Panc1 (cell line): ENCODE data around the gene ZMYM5. TPM values are rescaled to one million over a fixed set of nuclear protein-coding genes. Genes with fewer than 3 reads are reported as not detected.

Source experiments
- ATAC-seq: fragments of 200-7000 bp; cut with Tn5 transposase; 2 replicates; pipeline ENCODE4 v1.9.1; 2020; ENCODE audit warnings: mild to moderate bottlenecking, moderate library complexity
- BruUV-seq: library from RNA; stranded (reverse); fragments of 400-500 nt; replicated peaks from 2 replicates; lab custom pipeline; 2021; lab: Mats Ljungman, UMichigan
- CTCF ChIA-PET: fragments of 300-600 bp; sonication (Branson Sonifier 250); formaldehyde crosslinking; loops from one replicate; lab custom pipeline; 2022; ENCODE audit warnings: antibody characterized with exemption; lab: Charles Lee
- POLR2A ChIA-PET: fragments of 300-600 bp; sonication (Branson Sonifier 250); formaldehyde crosslinking; loops from one replicate; lab custom pipeline; 2022; ENCODE audit warnings: antibody characterized with exemption; lab: Charles Lee
- DNase-seq: peaks from one replicate; pipeline ENCODE4 v3.0.0-alpha.2; 2010; ENCODE audit warnings: low read depth, low spot score
- H3K27ac ChIP-seq: 2 replicates; pipeline ENCODE4 v1.5.1; 2011; ENCODE audit warnings: mild to moderate bottlenecking, low read length, inconsistent platforms
- H3K27me3 ChIP-seq: fragments of 200-500 bp; sonication (Bioruptor generic); 2 replicates; pipeline ENCODE4 v1.6.0; 2014; ENCODE audit warnings: low read length, inconsistent platforms; ENCODE audit not compliant: control insufficient read depth, insufficient read depth
- H3K36me3 ChIP-seq: fragments of 200-500 bp; sonication (Bioruptor generic); 2 replicates; pipeline ENCODE4 v1.5.1; 2014; ENCODE audit warnings: inconsistent platforms, mild to moderate bottlenecking, low read length, moderate library complexity; ENCODE audit not compliant: control insufficient read depth, insufficient read depth
- H3K4me1 ChIP-seq: 2 replicates; pipeline ENCODE4 v1.5.1; 2011; ENCODE audit warnings: inconsistent platforms, mild to moderate bottlenecking, low read length, moderate library complexity; ENCODE audit not compliant: control insufficient read depth, insufficient read depth
- H3K4me3 ChIP-seq, 2 experiments: 2 replicates each; pipeline ENCODE4 v1.5.1; 2011 to 2012; ENCODE audit warnings: low read depth in 2 of 2, low read length in 2 of 2, mild to moderate bottlenecking in 2 of 2, inconsistent platforms in 1 of 2, moderate library complexity in 1 of 2
- H3K9me3 ChIP-seq: fragments of 200-500 bp; sonication (Bioruptor generic); 2 replicates; pipeline ENCODE4 v1.5.1; 2014; ENCODE audit warnings: low read depth, mild to moderate bottlenecking, inconsistent platforms, low read length, moderate library complexity; ENCODE audit not compliant: control insufficient read depth, insufficient read depth
- POLR2AphosphoS5 ChIP-seq: IDR thresholded peaks from 2 replicates; pipeline ENCODE4 v1.6.1; 2012; ENCODE audit warnings: mild to moderate bottlenecking, low read depth, low read length, moderate library complexity
- SIN3A ChIP-seq: IDR thresholded peaks from 2 replicates; pipeline ENCODE4 v1.6.1; 2012; ENCODE audit warnings: low read depth, mild to moderate bottlenecking, low read length, moderate library complexity, borderline replicate concordance; ENCODE audit not compliant: insufficient read depth
- TCF7L2 ChIP-seq: IDR thresholded peaks from 2 replicates; pipeline ENCODE4 v1.6.1; 2011; ENCODE audit warnings: mild to moderate bottlenecking, low read depth, low read length, inconsistent platforms
- in situ Hi-C: cut with HindIII; loops from 2 replicates; pipeline ENCODE4 v1.10.0; 2016; ENCODE audit warnings: low sequenced_read_pairs, low pct_unique_long_range_greater_than_20kb
- intact Hi-C: fragments of 100-400 bp; cut with micrococcal nuclease; formaldehyde crosslinking; loops from one replicate; pipeline ENCODE4 v1.10.0; 2022; ENCODE audit not compliant: unreplicated experiment
- total RNA-seq: library from RNA; stranded (reverse); gene quantifications from one replicate; pipeline ENCODE4 v1.2.1, GENCODE V29; 2021; ENCODE audit not compliant: unreplicated experiment
- TF ChIP-seq, protein P1 (sequence below), 2 experiments: IDR thresholded peaks; 2 replicates each; pipeline ENCODE4 v1.6.1; 2011 to 2012; ENCODE audit warnings: low read depth in 2 of 2, control low read depth in 1 of 2, low read length in 1 of 2, mild to moderate bottlenecking in 1 of 2, moderate library complexity in 1 of 2; ENCODE audit not compliant: insufficient read depth in 1 of 2
- TF ChIP-seq, protein P2 (sequence below): fragments of 450-650 bp; IDR thresholded peaks from 2 replicates; pipeline ENCODE4 v1.5.1; 2017; ENCODE audit warnings: mild to moderate bottlenecking

The ZMYM5 gene
- total RNA-seq, 1 experiment from 2014 or later: 11.8 TPM

DNA sequence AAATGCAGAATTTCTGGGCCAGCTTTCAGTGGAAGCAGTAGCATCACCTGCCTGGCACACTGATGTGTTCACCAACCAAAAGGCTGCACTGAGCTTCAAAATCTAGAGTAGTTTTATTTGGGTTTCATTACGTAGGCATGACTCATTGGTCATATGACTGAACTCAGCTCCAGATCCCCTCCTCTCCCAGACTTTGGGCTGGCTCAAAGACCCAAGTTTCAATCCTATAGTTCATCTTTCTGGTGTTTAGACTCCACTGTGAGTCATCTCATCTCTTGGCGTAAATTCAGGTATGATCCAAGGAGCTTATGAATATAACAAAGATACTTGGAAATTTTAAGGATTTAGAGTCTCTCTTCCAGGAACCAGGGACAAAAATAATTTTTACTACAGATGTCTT lies 17.7 kb downstream of the ZMYM5 start:
- Histone ChIP-seq H3K9me3 (no peaks in the 10 kb centered on the region), H3K36me3 (no peaks in the 10 kb centered on the region; the same call in 1 of the 2 replicates), H3K4me3 (no peak overlapping the region), H3K27ac (no peak overlapping the region), H3K4me1 (peaks cover 8% of the 10 kb centered on the region), H3K27me3 (no peaks in the 10 kb centered on the region)
- intact Hi-C loops: no loop called here
- in situ Hi-C loops: no loop called here
- TF ChIP-seq POLR2AphosphoS5: no peak
- TF ChIP-seq, protein P1, sequence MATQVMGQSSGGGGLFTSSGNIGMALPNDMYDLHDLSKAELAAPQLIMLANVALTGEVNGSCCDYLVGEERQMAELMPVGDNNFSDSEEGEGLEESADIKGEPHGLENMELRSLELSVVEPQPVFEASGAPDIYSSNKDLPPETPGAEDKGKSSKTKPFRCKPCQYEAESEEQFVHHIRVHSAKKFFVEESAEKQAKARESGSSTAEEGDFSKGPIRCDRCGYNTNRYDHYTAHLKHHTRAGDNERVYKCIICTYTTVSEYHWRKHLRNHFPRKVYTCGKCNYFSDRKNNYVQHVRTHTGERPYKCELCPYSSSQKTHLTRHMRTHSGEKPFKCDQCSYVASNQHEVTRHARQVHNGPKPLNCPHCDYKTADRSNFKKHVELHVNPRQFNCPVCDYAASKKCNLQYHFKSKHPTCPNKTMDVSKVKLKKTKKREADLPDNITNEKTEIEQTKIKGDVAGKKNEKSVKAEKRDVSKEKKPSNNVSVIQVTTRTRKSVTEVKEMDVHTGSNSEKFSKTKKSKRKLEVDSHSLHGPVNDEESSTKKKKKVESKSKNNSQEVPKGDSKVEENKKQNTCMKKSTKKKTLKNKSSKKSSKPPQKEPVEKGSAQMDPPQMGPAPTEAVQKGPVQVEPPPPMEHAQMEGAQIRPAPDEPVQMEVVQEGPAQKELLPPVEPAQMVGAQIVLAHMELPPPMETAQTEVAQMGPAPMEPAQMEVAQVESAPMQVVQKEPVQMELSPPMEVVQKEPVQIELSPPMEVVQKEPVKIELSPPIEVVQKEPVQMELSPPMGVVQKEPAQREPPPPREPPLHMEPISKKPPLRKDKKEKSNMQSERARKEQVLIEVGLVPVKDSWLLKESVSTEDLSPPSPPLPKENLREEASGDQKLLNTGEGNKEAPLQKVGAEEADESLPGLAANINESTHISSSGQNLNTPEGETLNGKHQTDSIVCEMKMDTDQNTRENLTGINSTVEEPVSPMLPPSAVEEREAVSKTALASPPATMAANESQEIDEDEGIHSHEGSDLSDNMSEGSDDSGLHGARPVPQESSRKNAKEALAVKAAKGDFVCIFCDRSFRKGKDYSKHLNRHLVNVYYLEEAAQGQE (IDR thresholded peaks at IDR 0.05; ENCODE audit: insufficient read depth in 1 of 2, low read depth in 2 of 2, low read length in 1 of 2): no peak
- no peak for TF ChIP-seq TCF7L2
- TF ChIP-seq SIN3A: no peak
- TF ChIP-seq, protein P2, sequence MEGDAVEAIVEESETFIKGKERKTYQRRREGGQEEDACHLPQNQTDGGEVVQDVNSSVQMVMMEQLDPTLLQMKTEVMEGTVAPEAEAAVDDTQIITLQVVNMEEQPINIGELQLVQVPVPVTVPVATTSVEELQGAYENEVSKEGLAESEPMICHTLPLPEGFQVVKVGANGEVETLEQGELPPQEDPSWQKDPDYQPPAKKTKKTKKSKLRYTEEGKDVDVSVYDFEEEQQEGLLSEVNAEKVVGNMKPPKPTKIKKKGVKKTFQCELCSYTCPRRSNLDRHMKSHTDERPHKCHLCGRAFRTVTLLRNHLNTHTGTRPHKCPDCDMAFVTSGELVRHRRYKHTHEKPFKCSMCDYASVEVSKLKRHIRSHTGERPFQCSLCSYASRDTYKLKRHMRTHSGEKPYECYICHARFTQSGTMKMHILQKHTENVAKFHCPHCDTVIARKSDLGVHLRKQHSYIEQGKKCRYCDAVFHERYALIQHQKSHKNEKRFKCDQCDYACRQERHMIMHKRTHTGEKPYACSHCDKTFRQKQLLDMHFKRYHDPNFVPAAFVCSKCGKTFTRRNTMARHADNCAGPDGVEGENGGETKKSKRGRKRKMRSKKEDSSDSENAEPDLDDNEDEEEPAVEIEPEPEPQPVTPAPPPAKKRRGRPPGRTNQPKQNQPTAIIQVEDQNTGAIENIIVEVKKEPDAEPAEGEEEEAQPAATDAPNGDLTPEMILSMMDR: no peak
- TSS peak; percentile 24 for BruUV-seq
- POLR2A ChIA-PET: interaction anchor here (0.6 kb wide), 1 partner anchor 55 kb away, joined by 9 read pairs; no protein-coding TSS in a partner anchor
- ATAC-seq (0 out of 2 replicates have a peak, but pooled peaks have one; percentile 62), DNase-seq (peak; percentile 77)
- CTCF ChIA-PET: interaction anchor here (0.6 kb wide), 1 partner anchor 82 kb away, joined by 3 read pairs; no protein-coding TSS in a partner anchor

DNA sequence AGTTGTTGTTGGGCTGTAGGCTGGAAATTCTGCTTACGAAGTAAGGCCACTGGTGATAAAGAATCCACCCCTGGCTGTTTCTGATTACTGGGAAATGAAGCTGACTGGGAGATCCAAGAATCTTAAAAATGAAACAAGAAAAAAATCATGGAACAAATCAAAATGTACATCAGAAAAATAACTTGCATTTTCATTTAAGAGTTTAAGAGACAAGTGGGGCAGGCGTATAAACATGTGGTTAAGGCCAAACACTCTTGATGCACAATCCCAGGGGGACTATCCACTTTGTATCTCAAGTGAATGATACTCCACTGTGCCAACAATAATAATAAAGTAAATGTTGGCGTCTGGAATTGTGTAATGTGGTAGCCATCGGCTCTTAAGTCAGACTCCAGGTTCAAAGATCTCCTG lies 24.6 kb downstream of the ZMYM5 start:
- POLR2A ChIA-PET: no interaction called here
- in situ Hi-C loops (no loop called here), intact Hi-C loops (no loop called here)
- no peak for DNase-seq
- Histone ChIP-seq H3K27me3 (no peaks in the 10 kb centered on the region), H3K36me3 (peaks cover 8% of the 10 kb centered on the region; the same call in 1 of the 2 replicates), H3K27ac (no peak overlapping the region), H3K9me3 (no peaks in the 10 kb centered on the region), H3K4me3 (no peak overlapping the region), H3K4me1 (no peaks in the 10 kb centered on the region)
- BruUV-seq: no TSS peak
- CTCF ChIA-PET: no interaction called here
- no peak for ATAC-seq
- no peak for TF ChIP-seq POLR2AphosphoS5

DNA sequence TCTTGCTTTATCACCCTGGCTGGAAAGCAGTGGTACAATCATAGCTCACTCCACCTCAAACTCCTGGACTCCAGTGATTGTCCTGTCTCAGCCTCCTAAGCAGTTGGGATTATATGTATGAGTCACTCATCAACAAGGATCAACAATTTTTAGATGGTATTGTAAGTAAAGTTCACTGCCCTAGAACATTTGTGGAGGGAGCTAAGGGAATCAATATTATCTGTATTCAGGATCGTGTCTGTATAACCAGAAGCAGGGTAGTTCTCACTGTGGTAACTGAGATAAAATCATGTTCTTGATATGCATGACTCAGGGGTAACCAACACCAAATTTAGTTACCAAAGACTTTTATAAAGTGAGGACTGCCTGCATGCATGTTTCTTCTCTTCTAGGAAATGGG lies 27.0 kb downstream of the ZMYM5 start:
- Histone ChIP-seq H3K36me3 (peaks cover 8% of the 10 kb centered on the region; the same call in 1 of the 2 replicates), H3K27ac (no peak overlapping the region), H3K27me3 (no peaks in the 10 kb centered on the region), H3K4me3 (no peak overlapping the region), H3K9me3 (no peaks in the 10 kb centered on the region), H3K4me1 (no peaks in the 10 kb centered on the region)
- ChIA-PET CTCF (no interaction called here), POLR2A (no interaction called here)
- ATAC-seq: no peak
- no peak for DNase-seq
- BruUV-seq: TSS peak; percentile 50
- TF ChIP-seq POLR2AphosphoS5: no peak
- TF ChIP-seq, protein P1 (IDR thresholded peaks at IDR 0.05; ENCODE audit: insufficient read depth in 1 of 2, low read depth in 2 of 2, low read length in 1 of 2): no peak
- intact Hi-C loops: no loop called here
- in situ Hi-C loops: no loop called here
